IPS-NIHi7 (cell line): ENCODE data around the gene MYEOV.

ENCODE experiments used
- DNase-seq: peaks from one replicate; pipeline ENCODE4 v3.0.0; 2012; ENCODE audit warnings: mixed read lengths; ENCODE audit errors: extremely low spot score

Gene MYEOV

GRCh38 chr11:69301081-69301454, 7.1 kb downstream of the MYEOV start:
- no peak for DNase-seq

- no peak for DNase-seq
These were observed 7.8 kb downstream of the MYEOV start for GRCh38 chr11:69301455-69302401.

- DNase-seq, result no peak
These were observed 8.6 kb downstream of the MYEOV start for GRCh38 chr11:69302447-69303020.

GRCh38 chr11:69303427-69303826, 9.5 kb downstream of the MYEOV start:
- DNase-seq, result no peak

- DNase-seq, result no peak
These were observed 10.3 kb downstream of the MYEOV start for GRCh38 chr11:69304258-69304657.

- DNase-seq, result no peak
These were observed 10.7 kb downstream of the MYEOV start for GRCh38 chr11:69304686-69305085.

- DNase-seq, result no peak
These were observed 12.1 kb downstream of the MYEOV start for GRCh38 chr11:69305885-69306540.

GRCh38 chr11:69306821-69307220, 12.9 kb downstream of the MYEOV start:
- no peak for DNase-seq

- DNase-seq, result no peak
These were observed 13.5 kb downstream of the MYEOV start for GRCh38 chr11:69307421-69307820.

- DNase-seq, result no peak
These were observed 14.0 kb downstream of the MYEOV start for GRCh38 chr11:69307871-69308431.

- DNase-seq, result no peak
These were observed 14.5 kb downstream of the MYEOV start for GRCh38 chr11:69308491-69308911.

- no peak for DNase-seq
These were observed 15.1 kb downstream of the MYEOV start for GRCh38 chr11:69308936-69309615.

GRCh38 chr11:69309631-69310280, 15.8 kb downstream of the MYEOV start:
- DNase-seq, result no peak

GRCh38 chr11:69310351-69310750, 16.4 kb downstream of the MYEOV start:
- no peak for DNase-seq

GRCh38 chr11:69310934-69311766, 17.2 kb downstream of the MYEOV start:
- no peak for DNase-seq

GRCh38 chr11:69311767-69312385, 17.9 kb downstream of the MYEOV start:
- no peak for DNase-seq

GRCh38 chr11:69312453-69313404, 18.8 kb downstream of the MYEOV start:
- DNase-seq, result no peak

- DNase-seq, result no peak
These were observed 20.0 kb downstream of the MYEOV start for GRCh38 chr11:69313992-69314391.

- DNase-seq, result no peak
These were observed 20.6 kb downstream of the MYEOV start for GRCh38 chr11:69314555-69314954.
